ENCODE data around the gene ANXA10. TPM values are rescaled to one million over a fixed set of nuclear protein-coding genes. Genes with fewer than 3 reads are reported as not detected.

ANXA10 gene
- total RNA-seq, 1 donor = 1.1 TPM

GRCh38 chr4:168218645-168219044 is 126.3 kb downstream of the ANXA10 start:
- Histone ChIP-seq H3K9me3 (ENCODE audit: low read depth, low read length) (no peaks in the 10 kb centered on the region), H3K79me2 (ENCODE audit: insufficient read depth, low read length) (no peaks in the 10 kb centered on the region), H4K20me1 (ENCODE audit: insufficient read depth, low read length) (no peaks in the 10 kb centered on the region), H3K27ac (ENCODE audit: low read depth, low read length) (peak overlapping the region; percentile 56), H3K36me3 (ENCODE audit: insufficient read depth, low read length) (no peaks in the 10 kb centered on the region), H2AFZ (ENCODE audit: low read length) (no peak overlapping the region), H3K4me3 (ENCODE audit: insufficient read depth, low read length) (no peak overlapping the region), H3K4me1 (ENCODE audit: insufficient read depth, low read length) (peaks cover 21% of the 10 kb centered on the region), H3K27me3 (ENCODE audit: insufficient read depth, low read length) (no peaks in the 10 kb centered on the region), H3K4me2 (ENCODE audit: insufficient read depth, low read length) (peak overlapping the region; percentile 14)
- TF ChIP-seq CTCF (IDR thresholded peaks at IDR 0.05; ENCODE audit: extremely low read depth, low read depth, low read length) = no peak
- DNase-seq (ENCODE audit: insufficient read length, low spot score, missing footprints) = peak; percentile 67

GRCh38 chr4:168220893-168221292 is 128.6 kb downstream of the ANXA10 start:
- no peaks in the 10 kb centered on the region for H4K20me1 ChIP-seq (ENCODE audit: insufficient read depth, low read length)
- H3K4me2 ChIP-seq (ENCODE audit: insufficient read depth, low read length) = peak overlapping the region; percentile 7

GRCh38 chr4:168221301-168221700 is 129.0 kb downstream of the ANXA10 start:
- peak overlapping the region; percentile 58 for H3K27ac ChIP-seq (ENCODE audit: low read depth, low read length)
- no peak for DNase-seq (ENCODE audit: insufficient read length, low spot score, missing footprints)
- H3K36me3 ChIP-seq (ENCODE audit: insufficient read depth, low read length) = no peaks in the 10 kb centered on the region
- H4K20me1 ChIP-seq (ENCODE audit: insufficient read depth, low read length) = no peaks in the 10 kb centered on the region
- H3K79me2 ChIP-seq (ENCODE audit: insufficient read depth, low read length) = no peaks in the 10 kb centered on the region
- no peak for TF ChIP-seq CTCF (IDR thresholded peaks at IDR 0.05; ENCODE audit: extremely low read depth, low read depth, low read length)
- H3K4me1 ChIP-seq (ENCODE audit: insufficient read depth, low read length) = peaks cover 21% of the 10 kb centered on the region
- H3K4me2 ChIP-seq (ENCODE audit: insufficient read depth, low read length) = peak overlapping the region; percentile 7
- H2AFZ ChIP-seq (ENCODE audit: low read length) = no peak overlapping the region
- no peaks in the 10 kb centered on the region for H3K27me3 ChIP-seq (ENCODE audit: insufficient read depth, low read length)
- H3K4me3 ChIP-seq (ENCODE audit: insufficient read depth, low read length) = no peak overlapping the region
- H3K9me3 ChIP-seq (ENCODE audit: low read depth, low read length) = no peaks in the 10 kb centered on the region

More at GRCh38 chr4:168220893-168221292, 128.6 kb downstream of the ANXA10 start:
- Histone ChIP-seq H3K36me3 (ENCODE audit: insufficient read depth, low read length) (no peaks in the 10 kb centered on the region), H2AFZ (ENCODE audit: low read length) (no peak overlapping the region), H3K4me3 (ENCODE audit: insufficient read depth, low read length) (no peak overlapping the region), H3K27me3 (ENCODE audit: insufficient read depth, low read length) (no peaks in the 10 kb centered on the region), H3K79me2 (ENCODE audit: insufficient read depth, low read length) (no peaks in the 10 kb centered on the region), H3K4me1 (ENCODE audit: insufficient read depth, low read length) (peaks cover 21% of the 10 kb centered on the region), H3K27ac (ENCODE audit: low read depth, low read length) (peak overlapping the region; percentile 58), H3K9me3 (ENCODE audit: low read depth, low read length) (no peaks in the 10 kb centered on the region)
- DNase-seq (ENCODE audit: insufficient read length, low spot score, missing footprints) = no peak
- no peak for TF ChIP-seq CTCF (IDR thresholded peaks at IDR 0.05; ENCODE audit: extremely low read depth, low read depth, low read length)

Other genes with a start within 250 kb of the ANXA10 start
- gene DDX60, start 226.2 kb downstream of the ANXA10 start, total RNA-seq = 14.4 and 19.5 TPM in 2 replicates

All from osteoblast (primary cell).